ENCODE results near the gene ARHGEF2.

ARHGEF2 gene

GRCh38 chr1:155951753-155952504, 26.4 kb downstream of the ARHGEF2 start:
- Histone ChIP-seq H3K36me3 (ENCODE audit: control insufficient read depth, low read length) (peaks cover 84% of the 10 kb centered on the region), H4K20me1 (ENCODE audit: control insufficient read depth, insufficient read depth, low read depth, low read length) (no peaks in the 10 kb centered on the region), H3K4me2 (ENCODE audit: low read length) (no peak overlapping the region), H3K27me3 (ENCODE audit: control insufficient read depth, low read length) (no peaks in the 10 kb centered on the region), H3K79me2 (ENCODE audit: control insufficient read depth, low read length) (no peaks in the 10 kb centered on the region), H3K4me1 (ENCODE audit: control insufficient read depth, low read length) (peaks cover 14% of the 10 kb centered on the region), H3K9me3 (ENCODE audit: control insufficient read depth, insufficient read depth, low read length) (no peaks in the 10 kb centered on the region), H3K9me2 (replicated peaks; ENCODE audit: control insufficient read depth, low read length) (no peaks in the 10 kb centered on the region), H3F3A (ENCODE audit: control insufficient read depth, insufficient read depth) (no peaks in the 10 kb centered on the region), H3K4me3 (ENCODE audit: low read length) (no peak overlapping the region), H3K27ac (ENCODE audit: low read depth, low read length) (no peak overlapping the region)
- no peak for TF ChIP-seq CTCF (IDR thresholded peaks at IDR 0.05; ENCODE audit: low read depth, low read length, poor library complexity, severe bottlenecking)
- no peak for TF ChIP-seq EZH2phosphoT487 (IDR thresholded peaks at IDR 0.05; ENCODE audit: borderline replicate concordance, low read length)

- Histone ChIP-seq H3K9me3 (ENCODE audit: control insufficient read depth, insufficient read depth, low read length) (no peaks in the 10 kb centered on the region), H3K79me2 (ENCODE audit: control insufficient read depth, low read length) (no peaks in the 10 kb centered on the region), H3F3A (ENCODE audit: control insufficient read depth, insufficient read depth) (no peaks in the 10 kb centered on the region), H3K27me3 (ENCODE audit: control insufficient read depth, low read length) (no peaks in the 10 kb centered on the region), H3K9me2 (replicated peaks; ENCODE audit: control insufficient read depth, low read length) (no peaks in the 10 kb centered on the region), H3K27ac (ENCODE audit: low read depth, low read length) (no peak overlapping the region), H3K4me3 (ENCODE audit: low read length) (no peak overlapping the region), H4K20me1 (ENCODE audit: control insufficient read depth, insufficient read depth, low read depth, low read length) (no peaks in the 10 kb centered on the region), H3K36me3 (ENCODE audit: control insufficient read depth, low read length) (peaks cover 85% of the 10 kb centered on the region), H3K4me1 (ENCODE audit: control insufficient read depth, low read length) (peaks cover 25% of the 10 kb centered on the region), H3K4me2 (ENCODE audit: low read length) (no peak overlapping the region)
- no peak for TF ChIP-seq CTCF (IDR thresholded peaks at IDR 0.05; ENCODE audit: low read depth, low read length, poor library complexity, severe bottlenecking)
- TF ChIP-seq EZH2phosphoT487 (IDR thresholded peaks at IDR 0.05; ENCODE audit: borderline replicate concordance, low read length), result no peak
Observed at GRCh38 chr1:155950829-155951228, 27.5 kb downstream of the ARHGEF2 start.

GRCh38 chr1:155947741-155948140, 30.6 kb downstream of the ARHGEF2 start:
- peaks cover 45% of the 10 kb centered on the region for H3K4me1 ChIP-seq (ENCODE audit: control insufficient read depth, low read length)
- no peak overlapping the region for H3K27ac ChIP-seq (ENCODE audit: low read depth, low read length)
- H4K20me1 ChIP-seq (ENCODE audit: control insufficient read depth, insufficient read depth, low read depth, low read length), result no peaks in the 10 kb centered on the region
- no peaks in the 10 kb centered on the region for H3K79me2 ChIP-seq (ENCODE audit: control insufficient read depth, low read length)
- no peaks in the 10 kb centered on the region for H3K9me2 ChIP-seq (replicated peaks; ENCODE audit: control insufficient read depth, low read length)
- no peak overlapping the region for H3K4me2 ChIP-seq (ENCODE audit: low read length)
- peaks cover 66% of the 10 kb centered on the region for H3K36me3 ChIP-seq (ENCODE audit: control insufficient read depth, low read length)
- no peaks in the 10 kb centered on the region for H3K9me3 ChIP-seq (ENCODE audit: control insufficient read depth, insufficient read depth, low read length)
- no peak overlapping the region for H3K4me3 ChIP-seq (ENCODE audit: low read length)
- no peaks in the 10 kb centered on the region for H3K27me3 ChIP-seq (ENCODE audit: control insufficient read depth, low read length)
- TF ChIP-seq CTCF (IDR thresholded peaks at IDR 0.05; ENCODE audit: low read depth, low read length, poor library complexity, severe bottlenecking) (no peak), EZH2phosphoT487 (IDR thresholded peaks at IDR 0.05; ENCODE audit: borderline replicate concordance, low read length) (no peak)
- no peaks in the 10 kb centered on the region for H3F3A ChIP-seq (ENCODE audit: control insufficient read depth, insufficient read depth)
